WTC11 (cell line): ENCODE results near the gene NUP62. TPM values are rescaled to one million over a fixed set of nuclear protein-coding genes. Genes with fewer than 3 reads are reported as not detected.
A peak's percentile ranks its signal among the peaks of the same experiment; 100 is the strongest.

Source experiments
- ATAC-seq: fragments of 200-7000 bp; cut with Tn5 transposase; 2 replicates; pipeline ENCODE4 v1.10.0; 2021; ENCODE audit warnings: mild to moderate bottlenecking, moderate library complexity
- CTCF ChIA-PET: fragments of 300-600 bp; sonication (Branson Sonifier 250); formaldehyde crosslinking; loops from one replicate; lab custom pipeline; 2021; ENCODE audit warnings: antibody characterized with exemption; lab: Charles Lee
- POLR2A ChIA-PET: fragments of 350-600 bp; sonication (Branson Sonifier 250); formaldehyde crosslinking; loops from one replicate; lab custom pipeline; 2021; ENCODE audit warnings: antibody characterized with exemption; lab: Charles Lee
- DNase-seq: peaks from one replicate; pipeline ENCODE4 v3.0.0; 2021; ENCODE audit warnings: low spot score
- H3K27ac Mint-ChIP-seq: 2 replicates; pipeline ENCODE4 v1.8.0; 2021; ENCODE audit warnings: mixed read lengths
- H3K27me3 Mint-ChIP-seq: 2 replicates; pipeline ENCODE4 v1.8.0; 2021; ENCODE audit warnings: low read depth, mild to moderate bottlenecking, moderate library complexity, mixed read lengths
- H3K36me3 Mint-ChIP-seq: 2 replicates; pipeline ENCODE4 v1.8.0; 2021; ENCODE audit warnings: mixed read lengths
- H3K4me1 Mint-ChIP-seq: 2 replicates; pipeline ENCODE4 v1.8.0; 2022; ENCODE audit warnings: mixed read lengths
- H3K4me3 Mint-ChIP-seq: 2 replicates; pipeline ENCODE4 v1.8.0; 2021; ENCODE audit warnings: mild to moderate bottlenecking, moderate library complexity, mixed read lengths
- H3K9me3 Mint-ChIP-seq: 2 replicates; pipeline ENCODE4 v1.8.0; 2021; ENCODE audit warnings: mixed read lengths
- AR ChIP-seq: fragments of 250-450 bp; sonication (Bioruptor Pico); IDR thresholded peaks from 2 replicates; pipeline ENCODE4 v1.9.0; 2021; ENCODE audit warnings: mild to moderate bottlenecking
- ARID4B ChIP-seq: sonication (generic); formaldehyde crosslinking; IDR thresholded peaks from 2 replicates; pipeline ENCODE4 v1.8.0; 2023; ENCODE audit warnings: missing genetic modification reagents, mild to moderate bottlenecking, borderline replicate concordance
- E2F4 ChIP-seq: sonication (generic); formaldehyde crosslinking; IDR thresholded peaks from 2 replicates; pipeline ENCODE4 v1.8.1; 2022; ENCODE audit warnings: low read depth, mild to moderate bottlenecking, moderate library complexity, missing genetic modification reagents, borderline replicate concordance
- E2F5 ChIP-seq: sonication (generic); formaldehyde crosslinking; IDR thresholded peaks from 2 replicates; pipeline ENCODE4 v1.8.1; 2022; ENCODE audit warnings: mild to moderate bottlenecking, moderate library complexity, missing genetic modification reagents
- ELF4 ChIP-seq: sonication (generic); formaldehyde crosslinking; IDR thresholded peaks from 2 replicates; pipeline ENCODE4 v1.8.1; 2022; ENCODE audit warnings: low read depth, mild to moderate bottlenecking, moderate library complexity, missing genetic modification reagents
- GABPB1 ChIP-seq: sonication (generic); formaldehyde crosslinking; IDR thresholded peaks from 2 replicates; pipeline ENCODE4 v1.8.1; 2023; ENCODE audit warnings: mild to moderate bottlenecking, missing genetic modification reagents
- HMGA2 ChIP-seq: fragments of 250-450 bp; sonication (Bioruptor Pico); IDR thresholded peaks from 2 replicates; pipeline ENCODE4 v1.4.0; 2021; ENCODE audit warnings: mild to moderate bottlenecking, moderate library complexity
- IRF2 ChIP-seq: sonication (generic); formaldehyde crosslinking; IDR thresholded peaks from 2 replicates; pipeline ENCODE4 v1.8.0; 2022; ENCODE audit warnings: low read depth, missing genetic modification reagents, borderline replicate concordance
- NFATC4 ChIP-seq: fragments of 250-450 bp; sonication (Bioruptor Pico); IDR thresholded peaks from 2 replicates; pipeline ENCODE4 v1.9.0; 2021; ENCODE audit warnings: mild to moderate bottlenecking
- SP1 ChIP-seq: sonication (generic); formaldehyde crosslinking; conservative IDR thresholded peaks from 2 replicates; pipeline ENCODE4 v1.8.1; 2022; ENCODE audit warnings: missing genetic modification reagents
- TEAD1 ChIP-seq: sonication (generic); formaldehyde crosslinking; IDR thresholded peaks from 2 replicates; pipeline ENCODE4 v1.8.0; 2022; ENCODE audit warnings: mild to moderate bottlenecking, missing genetic modification reagents
- ZNF121 ChIP-seq: sonication (generic); formaldehyde crosslinking; IDR thresholded peaks from 2 replicates; pipeline ENCODE4 v1.8.0; 2023; ENCODE audit warnings: missing genetic modification reagents
- ZNF219 ChIP-seq: sonication (generic); formaldehyde crosslinking; IDR thresholded peaks from 2 replicates; pipeline ENCODE4 v1.8.0; 2023; ENCODE audit warnings: missing genetic modification reagents, mild to moderate bottlenecking, borderline replicate concordance
- ZNF263 ChIP-seq: sonication (generic); formaldehyde crosslinking; IDR thresholded peaks from 2 replicates; pipeline ENCODE4 v1.8.1; 2022; ENCODE audit warnings: low read depth, mild to moderate bottlenecking, moderate library complexity, missing genetic modification reagents
- total RNA-seq: library from RNA; stranded (reverse); gene quantifications from 3 replicates; pipeline ENCODE4 v1.2.3, GENCODE V29; 2021
- TF ChIP-seq, protein P1 (sequence below): sonication (generic); formaldehyde crosslinking; IDR thresholded peaks from 2 replicates; pipeline ENCODE4 v1.8.0; 2022; ENCODE audit warnings: missing genetic modification reagents
- TF ChIP-seq, protein P2 (sequence below): fragments of 250-450 bp; sonication (Bioruptor Pico); IDR thresholded peaks from 2 replicates; pipeline ENCODE4 v1.9.0; 2021; ENCODE audit warnings: mild to moderate bottlenecking, borderline replicate concordance

The NUP62 gene
- total RNA-seq, 1 experiment from 2014 or later, result 87.1 TPM

- POLR2A ChIA-PET, result interaction anchor here (0.8 kb wide), 1 partner anchor 47 kb away, joined by 4 read pairs; no protein-coding TSS in a partner anchor
- H3K9me3 Mint-ChIP-seq, result peaks cover 9% of the 10 kb centered on the region; the same call in 1 of the 2 replicates
- no peak overlapping the region for H3K27ac Mint-ChIP-seq
- H3K27me3 Mint-ChIP-seq, result no peaks in the 10 kb centered on the region
- peaks cover 50% of the 10 kb centered on the region for H3K4me1 Mint-ChIP-seq
- DNase-seq (no peak), ATAC-seq (no peak; the same call in 1 of the 2 replicates)
- H3K36me3 Mint-ChIP-seq, result no peaks in the 10 kb centered on the region
- CTCF ChIA-PET, result interaction anchor here (0.9 to 4.0 kb wide), 9 partner anchors 13 to 194 kb away, joined by 3 to 22 read pairs (median 4); no protein-coding TSS in a partner anchor
- H3K4me3 Mint-ChIP-seq, result no peak overlapping the region
- TF ChIP-seq NFATC4 (no peak), SP1 (CRISPR knock-in tag) (no peak), TEAD1 (no peak), E2F5 (CRISPR knock-in tag) (no peak), ELF4 (no peak), GABPB1 (CRISPR knock-in tag) (peak; percentile 83)
- TF ChIP-seq, protein P1, sequence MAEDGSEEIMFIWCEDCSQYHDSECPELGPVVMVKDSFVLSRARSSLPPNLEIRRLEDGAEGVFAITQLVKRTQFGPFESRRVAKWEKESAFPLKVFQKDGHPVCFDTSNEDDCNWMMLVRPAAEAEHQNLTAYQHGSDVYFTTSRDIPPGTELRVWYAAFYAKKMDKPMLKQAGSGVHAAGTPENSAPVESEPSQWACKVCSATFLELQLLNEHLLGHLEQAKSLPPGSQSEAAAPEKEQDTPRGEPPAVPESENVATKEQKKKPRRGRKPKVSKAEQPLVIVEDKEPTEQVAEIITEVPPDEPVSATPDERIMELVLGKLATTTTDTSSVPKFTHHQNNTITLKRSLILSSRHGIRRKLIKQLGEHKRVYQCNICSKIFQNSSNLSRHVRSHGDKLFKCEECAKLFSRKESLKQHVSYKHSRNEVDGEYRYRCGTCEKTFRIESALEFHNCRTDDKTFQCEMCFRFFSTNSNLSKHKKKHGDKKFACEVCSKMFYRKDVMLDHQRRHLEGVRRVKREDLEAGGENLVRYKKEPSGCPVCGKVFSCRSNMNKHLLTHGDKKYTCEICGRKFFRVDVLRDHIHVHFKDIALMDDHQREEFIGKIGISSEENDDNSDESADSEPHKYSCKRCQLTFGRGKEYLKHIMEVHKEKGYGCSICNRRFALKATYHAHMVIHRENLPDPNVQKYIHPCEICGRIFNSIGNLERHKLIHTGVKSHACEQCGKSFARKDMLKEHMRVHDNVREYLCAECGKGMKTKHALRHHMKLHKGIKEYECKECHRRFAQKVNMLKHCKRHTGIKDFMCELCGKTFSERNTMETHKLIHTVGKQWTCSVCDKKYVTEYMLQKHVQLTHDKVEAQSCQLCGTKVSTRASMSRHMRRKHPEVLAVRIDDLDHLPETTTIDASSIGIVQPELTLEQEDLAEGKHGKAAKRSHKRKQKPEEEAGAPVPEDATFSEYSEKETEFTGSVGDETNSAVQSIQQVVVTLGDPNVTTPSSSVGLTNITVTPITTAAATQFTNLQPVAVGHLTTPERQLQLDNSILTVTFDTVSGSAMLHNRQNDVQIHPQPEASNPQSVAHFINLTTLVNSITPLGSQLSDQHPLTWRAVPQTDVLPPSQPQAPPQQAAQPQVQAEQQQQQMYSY, result no peak
- TF ChIP-seq, protein P2, sequence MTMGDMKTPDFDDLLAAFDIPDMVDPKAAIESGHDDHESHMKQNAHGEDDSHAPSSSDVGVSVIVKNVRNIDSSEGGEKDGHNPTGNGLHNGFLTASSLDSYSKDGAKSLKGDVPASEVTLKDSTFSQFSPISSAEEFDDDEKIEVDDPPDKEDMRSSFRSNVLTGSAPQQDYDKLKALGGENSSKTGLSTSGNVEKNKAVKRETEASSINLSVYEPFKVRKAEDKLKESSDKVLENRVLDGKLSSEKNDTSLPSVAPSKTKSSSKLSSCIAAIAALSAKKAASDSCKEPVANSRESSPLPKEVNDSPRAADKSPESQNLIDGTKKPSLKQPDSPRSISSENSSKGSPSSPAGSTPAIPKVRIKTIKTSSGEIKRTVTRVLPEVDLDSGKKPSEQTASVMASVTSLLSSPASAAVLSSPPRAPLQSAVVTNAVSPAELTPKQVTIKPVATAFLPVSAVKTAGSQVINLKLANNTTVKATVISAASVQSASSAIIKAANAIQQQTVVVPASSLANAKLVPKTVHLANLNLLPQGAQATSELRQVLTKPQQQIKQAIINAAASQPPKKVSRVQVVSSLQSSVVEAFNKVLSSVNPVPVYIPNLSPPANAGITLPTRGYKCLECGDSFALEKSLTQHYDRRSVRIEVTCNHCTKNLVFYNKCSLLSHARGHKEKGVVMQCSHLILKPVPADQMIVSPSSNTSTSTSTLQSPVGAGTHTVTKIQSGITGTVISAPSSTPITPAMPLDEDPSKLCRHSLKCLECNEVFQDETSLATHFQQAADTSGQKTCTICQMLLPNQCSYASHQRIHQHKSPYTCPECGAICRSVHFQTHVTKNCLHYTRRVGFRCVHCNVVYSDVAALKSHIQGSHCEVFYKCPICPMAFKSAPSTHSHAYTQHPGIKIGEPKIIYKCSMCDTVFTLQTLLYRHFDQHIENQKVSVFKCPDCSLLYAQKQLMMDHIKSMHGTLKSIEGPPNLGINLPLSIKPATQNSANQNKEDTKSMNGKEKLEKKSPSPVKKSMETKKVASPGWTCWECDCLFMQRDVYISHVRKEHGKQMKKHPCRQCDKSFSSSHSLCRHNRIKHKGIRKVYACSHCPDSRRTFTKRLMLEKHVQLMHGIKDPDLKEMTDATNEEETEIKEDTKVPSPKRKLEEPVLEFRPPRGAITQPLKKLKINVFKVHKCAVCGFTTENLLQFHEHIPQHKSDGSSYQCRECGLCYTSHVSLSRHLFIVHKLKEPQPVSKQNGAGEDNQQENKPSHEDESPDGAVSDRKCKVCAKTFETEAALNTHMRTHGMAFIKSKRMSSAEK (CRISPR knock-in tag), result no peak
Measured at GRCh38 chr19:49954092-49954829, 25.0 kb upstream of the NUP62 start.

DNA sequence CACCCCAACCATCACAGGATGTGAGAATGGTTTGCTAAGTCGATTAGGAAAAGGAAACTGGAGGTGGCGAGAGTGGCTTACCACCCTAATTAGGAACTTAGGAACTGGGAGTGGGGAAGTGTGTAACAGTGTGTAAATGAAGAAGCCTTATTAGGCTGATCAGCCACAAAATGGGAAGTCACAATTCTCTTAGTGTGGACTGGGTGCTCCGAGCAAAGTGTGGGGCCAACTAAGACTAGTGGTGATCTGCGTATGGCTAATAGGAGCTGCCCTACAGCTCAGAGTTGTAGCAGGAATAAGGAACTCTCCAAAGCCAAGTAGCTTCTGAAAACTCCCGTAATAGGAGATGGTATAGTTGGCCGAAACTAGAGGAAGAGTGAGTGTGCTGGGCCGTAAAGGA is 24.1 kb upstream of the NUP62 start:
- Mint-ChIP-seq H3K36me3 (no peaks in the 10 kb centered on the region), H3K9me3 (peaks cover 9% of the 10 kb centered on the region; the same call in 1 of the 2 replicates), H3K4me3 (no peak overlapping the region), H3K27ac (0 out of 2 replicates have a peak overlapping the region, but pooled peaks have one; percentile 30), H3K4me1 (peaks cover 50% of the 10 kb centered on the region), H3K27me3 (no peaks in the 10 kb centered on the region)
- ChIA-PET CTCF (interaction anchor here (1.4 to 4.0 kb wide), 4 partner anchors 14 to 63 kb away, joined by 3 to 22 read pairs (median 6); no protein-coding TSS in a partner anchor), POLR2A (no interaction called here)
- ATAC-seq, result no peak
- DNase-seq, result no peak
- TF ChIP-seq NFATC4, result no peak
- no peak for TF ChIP-seq ZNF263
- TF ChIP-seq E2F4, result no peak
- TF ChIP-seq AR (CRISPR knock-in tag), result no peak
- TF ChIP-seq HMGA2 (CRISPR knock-in tag), result no peak
- no peak for TF ChIP-seq ZNF121 (CRISPR knock-in tag)
- no peak for TF ChIP-seq ZNF219 (CRISPR knock-in tag)
- TF ChIP-seq IRF2 (CRISPR knock-in tag), result no peak
- TF ChIP-seq ARID4B (CRISPR knock-in tag), result no peak
